ENCODE results near the gene KCNH3.
"Not testable (repeated sequence)": the region's sequence is repeated elsewhere in the genome, so short reads cannot be mapped to it uniquely, and the experiment has no call there.

Gene KCNH3

GRCh38 chr12:49501895-49502294 is 36.9 kb upstream of the KCNH3 start:
- in situ Hi-C loops (cut with HindIII; ENCODE audit: low sequenced_read_pairs): no loop called here
- TF ChIP-seq, protein P1, sequence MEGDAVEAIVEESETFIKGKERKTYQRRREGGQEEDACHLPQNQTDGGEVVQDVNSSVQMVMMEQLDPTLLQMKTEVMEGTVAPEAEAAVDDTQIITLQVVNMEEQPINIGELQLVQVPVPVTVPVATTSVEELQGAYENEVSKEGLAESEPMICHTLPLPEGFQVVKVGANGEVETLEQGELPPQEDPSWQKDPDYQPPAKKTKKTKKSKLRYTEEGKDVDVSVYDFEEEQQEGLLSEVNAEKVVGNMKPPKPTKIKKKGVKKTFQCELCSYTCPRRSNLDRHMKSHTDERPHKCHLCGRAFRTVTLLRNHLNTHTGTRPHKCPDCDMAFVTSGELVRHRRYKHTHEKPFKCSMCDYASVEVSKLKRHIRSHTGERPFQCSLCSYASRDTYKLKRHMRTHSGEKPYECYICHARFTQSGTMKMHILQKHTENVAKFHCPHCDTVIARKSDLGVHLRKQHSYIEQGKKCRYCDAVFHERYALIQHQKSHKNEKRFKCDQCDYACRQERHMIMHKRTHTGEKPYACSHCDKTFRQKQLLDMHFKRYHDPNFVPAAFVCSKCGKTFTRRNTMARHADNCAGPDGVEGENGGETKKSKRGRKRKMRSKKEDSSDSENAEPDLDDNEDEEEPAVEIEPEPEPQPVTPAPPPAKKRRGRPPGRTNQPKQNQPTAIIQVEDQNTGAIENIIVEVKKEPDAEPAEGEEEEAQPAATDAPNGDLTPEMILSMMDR (IDR thresholded peaks at IDR 0.05; ENCODE audit: low read depth, low read length, missing control alignments): no peak
- no peak overlapping the region for H3K4me3 ChIP-seq (ENCODE audit: low read depth, low read length)
- no peak for DNase-seq (ENCODE audit: low read depth)

GRCh38 chr12:49502590-49502989 is 36.2 kb upstream of the KCNH3 start:
- in situ Hi-C loops (cut with HindIII; ENCODE audit: low sequenced_read_pairs): no loop called here
- no peak for DNase-seq (ENCODE audit: low read depth)
- no peak overlapping the region for H3K4me3 ChIP-seq (ENCODE audit: low read depth, low read length)
- TF ChIP-seq, protein P1 (IDR thresholded peaks at IDR 0.05; ENCODE audit: low read depth, low read length, missing control alignments): no peak

- no peak overlapping the region for H3K4me3 ChIP-seq (ENCODE audit: low read depth, low read length)
- in situ Hi-C loops (cut with HindIII; ENCODE audit: low sequenced_read_pairs): no loop called here
- peak; percentile 27 for DNase-seq (ENCODE audit: low read depth)
- TF ChIP-seq, protein P1 (IDR thresholded peaks at IDR 0.05; ENCODE audit: low read depth, low read length, missing control alignments): no peak
Observed at GRCh38 chr12:49503674-49504180, 35.1 kb upstream of the KCNH3 start.

- no peak overlapping the region for H3K4me3 ChIP-seq (ENCODE audit: low read depth, low read length)
- DNase-seq (ENCODE audit: low read depth): no peak
- in situ Hi-C loops (cut with HindIII; ENCODE audit: low sequenced_read_pairs): loop anchor here (5.0 kb wide), 1 partner anchor 138 kb away; the partner anchor contains the start of gene SPATS2
- TF ChIP-seq, protein P1 (IDR thresholded peaks at IDR 0.05; ENCODE audit: low read depth, low read length, missing control alignments): no peak
Observed at GRCh38 chr12:49505672-49506071, 33.2 kb upstream of the KCNH3 start.

GRCh38 chr12:49507139-49507538 is 31.7 kb upstream of the KCNH3 start:
- DNase-seq (ENCODE audit: low read depth): peak; percentile 78
- in situ Hi-C loops (cut with HindIII; ENCODE audit: low sequenced_read_pairs): loop anchor here (5.0 kb wide), 1 partner anchor 140 kb away; the partner anchor contains the start of gene SPATS2
- no peak overlapping the region for H3K4me3 ChIP-seq (ENCODE audit: low read depth, low read length)
- TF ChIP-seq, protein P1 (IDR thresholded peaks at IDR 0.05; ENCODE audit: low read depth, low read length, missing control alignments): no peak

- H3K4me3 ChIP-seq (ENCODE audit: low read depth, low read length); DNase-seq (ENCODE audit: low read depth): not testable (repeated sequence)
- in situ Hi-C loops (cut with HindIII; ENCODE audit: low sequenced_read_pairs): loop anchor here (5.0 kb wide), 1 partner anchor 142 kb away; the partner anchor contains the start of gene SPATS2
Observed at GRCh38 chr12:49509681-49510080, 29.1 kb upstream of the KCNH3 start.

- H3K4me3 ChIP-seq (ENCODE audit: low read depth, low read length): no peak overlapping the region
- TF ChIP-seq, protein P1 (IDR thresholded peaks at IDR 0.05; ENCODE audit: low read depth, low read length, missing control alignments): no peak
- in situ Hi-C loops (cut with HindIII; ENCODE audit: low sequenced_read_pairs): no loop called here
- DNase-seq (ENCODE audit: low read depth): no peak
Observed at GRCh38 chr12:49511410-49511809, 27.4 kb upstream of the KCNH3 start.
